B cell (primary cell): ENCODE data around the gene TRIM62. TPM values are rescaled to one million over a fixed set of nuclear protein-coding genes. Genes with fewer than 3 reads are reported as not detected.
"Not testable (repeated sequence)": the region's sequence is repeated elsewhere in the genome, so short reads cannot be mapped to it uniquely, and the experiment has no call there.

ENCODE experiments used
- ATAC-seq: fragments of 200-7000 bp; cut with Tn5 transposase; one replicate; pipeline ENCODE4 v1.10.0; 2021; ENCODE audit warnings: low read depth, mild to moderate bottlenecking, moderate number of reproducible peaks, moderate library complexity
- CTCF ChIA-PET: fragments of 350-600 bp; sonication (Branson Sonifier 250); formaldehyde crosslinking; loops from one replicate; lab custom pipeline; 2021; ENCODE audit warnings: antibody characterized with exemption, inconsistent platforms; lab: Charles Lee
- POLR2A ChIA-PET: fragments of 350-600 bp; sonication (Branson Sonifier 250); formaldehyde crosslinking; loops from one replicate; lab custom pipeline; 2021; ENCODE audit warnings: antibody characterized with exemption; lab: Charles Lee
- DNase-seq: peaks from one replicate; pipeline ENCODE4 v3.0.0; 2013
- H2AFZ ChIP-seq: 2 replicates; pipeline ENCODE4 v1.6.1; 2012; ENCODE audit warnings: mild to moderate bottlenecking, low read depth, low read length; ENCODE audit not compliant: insufficient read depth, poor library complexity, severe bottlenecking
- H3K27ac ChIP-seq, 2 donors: 1 replicate in 1 of 2; 2 replicates in 1 of 2; pipeline ENCODE4 v1.5.1; 2012 to 2013; ENCODE audit warnings: low read length in 2 of 2, mild to moderate bottlenecking in 2 of 2, moderate library complexity in 1 of 2
- H3K27me3 ChIP-seq, 4 experiments: fragments of 200-600 bp in 1 of 4; sonication (generic) in 1 of 4; replicated peaks in 1 of 4; 1 replicate in 2 of 4; 2 replicates in 2 of 4; pipeline versions ENCODE4 v1.6.1 to v1.7.0; 2013 to 2016; ENCODE audit warnings: low read length in 3 of 4, mild to moderate bottlenecking in 2 of 4, mixed read lengths in 1 of 4, moderate library complexity in 1 of 4; ENCODE audit not compliant: insufficient read depth in 4 of 4, control insufficient read depth in 3 of 4; ENCODE audit errors: control extremely low read depth in 1 of 4
- H3K36me3 ChIP-seq, 2 experiments: replicated peaks in 1 of 2; 1 replicate in 1 of 2; 2 replicates in 1 of 2; pipeline versions ENCODE4 v1.6.1 to v1.7.1; 2013; ENCODE audit warnings: low read length in 1 of 2; ENCODE audit not compliant: insufficient read depth in 2 of 2, control insufficient read depth in 1 of 2; ENCODE audit errors: control extremely low read depth in 1 of 2, extremely low read depth in 1 of 2
- H3K4me1 ChIP-seq, 2 donors: fragments of 200-600 bp in 1 of 2; sonication (generic) in 1 of 2; 1 replicate in 1 of 2; 2 replicates in 1 of 2; pipeline versions ENCODE4 v1.5.1 to v1.6.1; 2013 to 2017; ENCODE audit warnings: low read length in 2 of 2; ENCODE audit not compliant: control insufficient read depth in 2 of 2, insufficient read depth in 2 of 2
- H3K4me2 ChIP-seq: replicated peaks from 2 replicates; pipeline ENCODE3; 2012; ENCODE audit warnings: mild to moderate bottlenecking, low read depth, low read length; ENCODE audit not compliant: poor library complexity, severe bottlenecking
- H3K4me3 ChIP-seq, 5 experiments: fragments of 200-600 bp in 1 of 5; sonication (generic) in 1 of 5; 1 replicate in 3 of 5; 2 replicates in 2 of 5; pipeline versions ENCODE4 v1.5.1 to v1.7.0; 2011 to 2016; ENCODE audit warnings: low read length in 4 of 5, mild to moderate bottlenecking in 4 of 5, low read depth in 2 of 5, control low read depth in 1 of 5, moderate library complexity in 1 of 5; ENCODE audit not compliant: insufficient read depth in 1 of 5; ENCODE audit errors: control extremely low read depth in 1 of 5, extremely low read depth in 1 of 5
- H3K79me2 ChIP-seq: fragments of 200-600 bp; sonication (generic); one replicate; pipeline ENCODE4 v1.6.0; 2016; ENCODE audit warnings: low read length; ENCODE audit not compliant: control insufficient read depth, insufficient read depth
- H3K9ac ChIP-seq: fragments of 200-600 bp; sonication (generic); 2 replicates; pipeline ENCODE4 v1.6.1; 2017; ENCODE audit warnings: mild to moderate bottlenecking, low read length, moderate library complexity
- H3K9me3 ChIP-seq, 3 donors: one replicate each; pipeline versions ENCODE4 v1.6.1 to v1.7.1; 2013; ENCODE audit warnings: low read length in 2 of 3; ENCODE audit not compliant: control insufficient read depth in 2 of 3, insufficient read depth in 1 of 3; ENCODE audit errors: control extremely low read depth in 1 of 3
- H4K20me1 ChIP-seq: 2 replicates; pipeline ENCODE4 v1.6.0; 2012; ENCODE audit warnings: mild to moderate bottlenecking, low read length; ENCODE audit not compliant: insufficient read depth, control insufficient read depth, poor library complexity, severe bottlenecking
- H3K27ac Mint-ChIP-seq: one replicate; pipeline ENCODE4 v1.8.0; 2021; ENCODE audit warnings: mixed read lengths
- H3K27me3 Mint-ChIP-seq: one replicate; pipeline ENCODE4 v1.8.0; 2021; ENCODE audit warnings: mixed read lengths
- H3K4me1 Mint-ChIP-seq: one replicate; pipeline ENCODE4 v1.8.0; 2021; ENCODE audit warnings: mixed read lengths
- H3K4me3 Mint-ChIP-seq: one replicate; pipeline ENCODE4 v1.8.0; 2021; ENCODE audit warnings: mixed read lengths
- H3K9me3 Mint-ChIP-seq: one replicate; pipeline ENCODE4 v1.8.0; 2022; ENCODE audit warnings: mixed read lengths; ENCODE audit not compliant: insufficient read depth
- CTCF ChIP-seq: fragments of 200-600 bp; IDR thresholded peaks from one replicate; pipeline ENCODE4 v1.8.0; 2022; ENCODE audit warnings: antibody characterized with exemption, mild to moderate bottlenecking
- EZH2 ChIP-seq: IDR thresholded peaks from 2 replicates; pipeline ENCODE4 v1.6.1; 2012; ENCODE audit warnings: borderline replicate concordance, low read depth, mild to moderate bottlenecking, moderate library complexity, low read length; ENCODE audit not compliant: insufficient read depth, poor library complexity, severe bottlenecking
- WGBS: methylation state at CpG from one replicate; pipeline ENCODE4 v1.1.5; 2013; ENCODE audit warnings: missing lambda C conversion rate; ENCODE audit not compliant: insufficient coverage; 5-methylcytosine and 5-hydroxymethylcytosine counted together
- intact Hi-C: fragments of 100-400 bp; cut with micrococcal nuclease; formaldehyde crosslinking; loops from one replicate; pipeline ENCODE4 v1.10.0; 2022
- polyA plus RNA-seq: library from polyadenylated mRNA; depleted of rRNA; stranded (reverse); fragments of >200 nt; gene quantifications from 2 replicates; pipeline ENCODE4 v1.2.3, GENCODE V29; 2012
- total RNA-seq, 2 donors: library from RNA; stranded (reverse); fragments of 120-200 nt in 1 of 2; gene quantifications; 1 replicate in 1 of 2; 2 replicates in 1 of 2; pipeline versions ENCODE4 v1.2.3 to v1.2.4, GENCODE V29; 2013 to 2022

The TRIM62 gene
- total and polyA plus RNA-seq, 2 donors (not counting 1 experiment from before 2014, with no cell fraction given) = 10.7 to 24.1 TPM

- Mint-ChIP-seq H3K27ac (peak overlapping the region; percentile 95), H3K27me3 (peaks cover 10% of the 10 kb centered on the region), H3K9me3 (no peaks in the 10 kb centered on the region), H3K4me1 (peaks cover 18% of the 10 kb centered on the region), H3K4me3 (peak overlapping the region; percentile 93)
- peak overlapping the region; percentile 88 for H3K9ac ChIP-seq
- H2AFZ ChIP-seq = peak overlapping the region; percentile 91
- no peaks in the 10 kb centered on the region for H3K27me3 ChIP-seq
- peak overlapping the region; percentile 77 to 83 for H3K27ac ChIP-seq
- ChIA-PET CTCF (interaction anchor here (0.7 to 2.2 kb wide), 27 partner anchors 9 to 606 kb away, joined by 3 to 32 read pairs (median 4); partner anchors contain the start of genes AZIN2, RBBP4, TRIM62 and ZSCAN20), POLR2A (interaction anchor here (1.0 to 2.0 kb wide), 4 partner anchors 46 to 476 kb away, joined by 3 to 16 read pairs (median 6); partner anchors contain the start of genes AZIN2, RBBP4, TRIM62 and ZBTB8OS)
- intact Hi-C loops = loop anchor here (2.0 to 5.0 kb wide), 2 partner anchors 131 to 162 kb away; partner anchors contain the start of genes RNF19B and ZNF362
- H3K4me1 ChIP-seq = peaks cover 13 to 25% of the 10 kb centered on the region in 2 donors
- H3K4me2 ChIP-seq = peak overlapping the region; percentile 85
- H3K9me3 ChIP-seq = no peaks in the 10 kb centered on the region
- peaks cover 3% of the 10 kb centered on the region for H3K79me2 ChIP-seq
- no peaks in the 10 kb centered on the region for H4K20me1 ChIP-seq
- no peaks in the 10 kb centered on the region for H3K36me3 ChIP-seq
- ATAC-seq = no peak
- H3K4me3 ChIP-seq = peak overlapping the region; percentile 80 to 96 (median 88)
- WGBS = 33% methylated on average over 3 of the region's 9 CpGs
- DNase-seq = no peak
- TF ChIP-seq EZH2 = no peak
- no peak for TF ChIP-seq CTCF
Measured at GRCh38 chr1:33126411-33127000, 55.3 kb downstream of the TRIM62 start.

DNA sequence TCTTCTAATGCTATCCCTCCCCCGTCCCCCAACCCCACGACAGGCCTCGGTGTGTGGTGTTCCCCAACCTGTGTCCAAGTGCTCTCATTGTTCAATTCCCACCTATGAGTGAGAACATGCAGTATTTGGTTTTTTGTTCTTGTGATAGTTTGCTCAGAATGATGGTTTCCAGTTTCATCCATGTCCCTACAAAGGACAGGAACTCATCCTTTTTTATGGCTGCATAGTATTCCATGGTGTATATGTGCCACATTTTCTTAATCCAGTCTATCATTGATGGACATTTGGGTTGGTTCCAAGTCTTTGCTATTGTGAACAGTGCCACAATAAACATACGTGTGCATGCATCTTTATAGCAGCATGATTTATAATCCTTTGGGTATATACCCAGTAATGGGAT, 57.2 kb downstream of the TRIM62 start:
- POLR2A ChIA-PET, H3K9me3 ChIP-seq, H3K36me3 ChIP-seq, DNase-seq, H3K27ac Mint-ChIP-seq, H3K4me3 Mint-ChIP-seq, H3K4me3 ChIP-seq, H2AFZ ChIP-seq, H3K9me3 Mint-ChIP-seq, H4K20me1 ChIP-seq, H3K9ac ChIP-seq, H3K27ac ChIP-seq, H3K79me2 ChIP-seq, CTCF ChIA-PET, H3K27me3 ChIP-seq, H3K4me2 ChIP-seq, ATAC-seq: not testable (repeated sequence)
- WGBS = no CpG with 5 or more reads among the region's 4 CpGs
- H3K4me1 Mint-ChIP-seq = peaks cover 15% of the 10 kb centered on the region
- intact Hi-C loops = loop anchor here (5.0 kb wide), 1 partner anchor 133 kb away; the partner anchor contains the start of gene ZNF362
- peaks cover 13 to 38% of the 10 kb centered on the region in 2 donors for H3K4me1 ChIP-seq
- H3K27me3 Mint-ChIP-seq = peaks cover 11% of the 10 kb centered on the region
